Heart right ventricle (tissue), 16 donors: Measurements from ENCODE around the gene ALKBH5. TPM values are rescaled to one million over a fixed set of nuclear protein-coding genes. Genes with fewer than 3 reads are reported as not detected.

Experiments used
- ATAC-seq, 8 donors: fragments of 200-7000 bp; cut with Tn5 transposase; one replicate each; pipeline ENCODE4 v1.9.1; 2020; ENCODE audit warnings: mild to moderate bottlenecking in 8 of 8, moderate library complexity in 8 of 8, moderate number of reproducible peaks in 1 of 8
- DNase-seq, 2 donors: peaks; one replicate each; pipeline ENCODE4 v3.0.0-alpha.2; 2020
- H3K27ac ChIP-seq, 10 donors: fragments of 200-600 bp; sonication (generic) in 2 of 10; one replicate each; pipeline versions ENCODE4 v1.5.0 to v1.8.0; 2020 to 2022; ENCODE audit warnings: mild to moderate bottlenecking in 3 of 10
- H3K27me3 ChIP-seq, 7 donors: fragments of 200-600 bp; one replicate each; pipeline ENCODE4 v1.8.0; 2021 to 2022; ENCODE audit warnings: mild to moderate bottlenecking in 2 of 7
- H3K36me3 ChIP-seq, 9 donors: fragments of 200-600 bp; sonication (generic) in 1 of 9; one replicate each; pipeline versions ENCODE4 v1.5.0 to v1.8.0; 2020 to 2022; ENCODE audit warnings: mild to moderate bottlenecking in 2 of 9
- H3K4me1 ChIP-seq, 9 donors: fragments of 200-600 bp; sonication (generic) in 1 of 9; one replicate each; pipeline versions ENCODE4 v1.5.0 to v1.8.0; 2020 to 2022; ENCODE audit warnings: mild to moderate bottlenecking in 4 of 9
- H3K4me3 ChIP-seq, 10 donors: fragments of 200-600 bp; sonication (generic) in 2 of 10; one replicate each; pipeline versions ENCODE4 v1.5.0 to v1.8.0; 2020 to 2022; ENCODE audit warnings: mild to moderate bottlenecking in 7 of 10, moderate library complexity in 2 of 10
- H3K9me3 ChIP-seq, 11 donors: fragments of 200-600 bp in 10 of 11; sonication (generic) in 2 of 11; one replicate each; pipeline versions ENCODE4 v1.5.0 to v1.8.0; 2013 to 2022; ENCODE audit warnings: mild to moderate bottlenecking in 2 of 11, control low read depth in 1 of 11, moderate library complexity in 1 of 11
- CTCF ChIP-seq, 9 donors: fragments of 200-600 bp; sonication (generic) in 2 of 9; IDR thresholded peaks; one replicate each; pipeline versions ENCODE4 v1.5.0 to v1.8.0; 2021 to 2022; ENCODE audit warnings: antibody characterized with exemption in 9 of 9, mild to moderate bottlenecking in 5 of 9, moderate library complexity in 1 of 9
- WGBS, 2 donors: extraction: QIAGEN DNeasy Blood & Tissue Kit; methylation state at CpG; one replicate each; pipeline ENCODE4 v1.1.7; 2013; ENCODE audit warnings: inconsistent platforms in 1 of 2; 5-methylcytosine and 5-hydroxymethylcytosine counted together
- intact Hi-C, 10 donors: fragments of 100-400 bp; cut with DNase I; formaldehyde crosslinking; loops; one replicate each; pipeline versions ENCODE4 v1.11.1 to v1.14.2; 2022
- polyA plus RNA-seq, 2 donors: library from polyadenylated mRNA; stranded (reverse); fragments of 200-250 nt; gene quantifications; one replicate each; pipeline ENCODE4 v1.2.3, GENCODE V29; 2013
- total RNA-seq, 10 donors: library from RNA; stranded (reverse); fragmentation: NEBNext Ultra II Directional in 3 of 10; extraction: Animal tissue kit (Norgen Biotek cat#: 25700) in 3 of 10; gene quantifications; one replicate each; pipeline versions ENCODE4 v1.2.1 to v1.2.4, GENCODE V29; 2021 to 2023
- donor health status: Arrhythmogenic right ventricular cardiomyopathy.
- donor health status: ischemic (EF 13 %, LVEDD 7.1; RV severe dilation, severe dysfunction).
- donor health status: healthy with polysubstance abuse.
- donor health status: DM: no; HTN: yes; CAD: no.
- donor health status: DM: no; HTN: no; CAD: no.
- donor health status: ischemic (EF 25% LVEDD 6.9; RV normal size, moderate dysfunction).
- donor health status: ischemic (EF 25% LVEDD 5.7; RV mildly dilated, moderate dysfunction).
- donor health status: healthy.
- donor health status: DM: yes; HTN: yes; CAD: no.
- donor health status: Ischemic cardiomyopathy.
- donor health status: ischemic (EF 35%, LVEDD 5.7; RV mildly dilated, moderate dysfunction).
- donor health status: nonischemic (EF 11% LVEDD 7.7; RV severe dilation, severe dysfunction).
- donor health status: DM: yes; HTN: yes; CAD: no.
- donor health status: PGD.
- donor health status: ischemic (EF 29% LVEDD 5.4; RV normal size, mild dysfunction).
- donor health status: nonischemic (EF 23%, LVEDD 6.1; RV moderate dilation, normal function).

ALKBH5 gene
- total and polyA plus RNA-seq, 12 donors = 72.6 to 208 (median 190) TPM

GRCh38 chr17:18182110-18182977 lies 1.3 kb upstream of the ALKBH5 start:
- Histone ChIP-seq H3K4me1 (peaks cover 14 to 46% (median 39%) of the 10 kb centered on the region in 9 donors), H3K4me3 (peak overlapping the region; percentile 40 to 99 (median 85)), H3K27me3 (no peaks in the 10 kb centered on the region), H3K36me3 (peaks cover 0 to 14% (median 0%) of the 10 kb centered on the region in 9 donors), H3K9me3 (no peaks in the 10 kb centered on the region), H3K27ac (peak overlapping the region; percentile 89 to 100 (median 97))
- ATAC-seq = peak in 3 of 8 donors; percentile 0 to 29 (median 21)
- TF ChIP-seq CTCF (IDR thresholded peaks at IDR 0.05) = no peak
- WGBS, 2 donors = 12 to 14% methylated on average over 28 of the region's 28 CpGs
- DNase-seq = peak; percentile 38 to 52
- intact Hi-C loops = loop anchor here in 2 of 10 donors (5.0 kb wide), 1 partner anchor 40 kb away; no protein-coding TSS in a partner anchor

GRCh38 chr17:18182978-18183333 lies 672 bp upstream of the ALKBH5 start:
- WGBS, 2 donors = 0% methylated on average over 33 of the region's 33 CpGs
- H3K4me3 ChIP-seq = peak overlapping the region; percentile 40 to 99 (median 85)
- H3K4me1 ChIP-seq = peaks cover 14 to 52% (median 45%) of the 10 kb centered on the region in 9 donors
- peaks cover 0 to 20% (median 0%) of the 10 kb centered on the region in 9 donors for H3K36me3 ChIP-seq
- H3K27ac ChIP-seq = peak overlapping the region; percentile 89 to 100 (median 97)
- DNase-seq = peak; percentile 88 to 91
- intact Hi-C loops = loop anchor here in 2 of 10 donors (5.0 kb wide), 1 partner anchor 41 kb away; no protein-coding TSS in a partner anchor
- peak; percentile 47 to 76 (median 70) for ATAC-seq
- H3K27me3 ChIP-seq = no peaks in the 10 kb centered on the region
- TF ChIP-seq CTCF (IDR thresholded peaks at IDR 0.05) = no peak
- H3K9me3 ChIP-seq = no peaks in the 10 kb centered on the region

- TF ChIP-seq CTCF (IDR thresholded peaks at IDR 0.05) = peak in 2 of 9 donors; percentile 5 to 22
- Histone ChIP-seq H3K27ac (peak overlapping the region; percentile 89 to 100 (median 97)), H3K9me3 (no peaks in the 10 kb centered on the region), H3K27me3 (no peaks in the 10 kb centered on the region), H3K4me3 (peak overlapping the region; percentile 67 to 99 (median 87)), H3K36me3 (peaks cover 0 to 33% (median 2%) of the 10 kb centered on the region in 9 donors), H3K4me1 (peaks cover 19 to 66% (median 59%) of the 10 kb centered on the region in 9 donors)
- peak; percentile 38 to 47 for DNase-seq
- 0 to 1% methylated on average over 91 to 92 of the region's 92 CpGs for WGBS, 2 donors
- intact Hi-C loops = loop anchor here in 3 of 10 donors (5.0 kb wide), 1 partner anchor 42 kb away; no protein-coding TSS in a partner anchor
- peak in 4 of 8 donors; percentile 8 to 16 (median 10) for ATAC-seq
Measured at GRCh38 chr17:18184143-18185031, 759 bp downstream of the ALKBH5 start.
